ENCODE results near the gene RFC4. TPM values are rescaled to one million over a fixed set of nuclear protein-coding genes. Genes with fewer than 3 reads are reported as not detected.
"Not testable (repeated sequence)": the region's sequence is repeated elsewhere in the genome, so short reads cannot be mapped to it uniquely, and the experiment has no call there.

The RFC4 gene, protein sequence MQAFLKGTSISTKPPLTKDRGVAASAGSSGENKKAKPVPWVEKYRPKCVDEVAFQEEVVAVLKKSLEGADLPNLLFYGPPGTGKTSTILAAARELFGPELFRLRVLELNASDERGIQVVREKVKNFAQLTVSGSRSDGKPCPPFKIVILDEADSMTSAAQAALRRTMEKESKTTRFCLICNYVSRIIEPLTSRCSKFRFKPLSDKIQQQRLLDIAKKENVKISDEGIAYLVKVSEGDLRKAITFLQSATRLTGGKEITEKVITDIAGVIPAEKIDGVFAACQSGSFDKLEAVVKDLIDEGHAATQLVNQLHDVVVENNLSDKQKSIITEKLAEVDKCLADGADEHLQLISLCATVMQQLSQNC
- 100 to 1,000 TPM; 111 to 114 TPM for total RNA-seq

DNA sequence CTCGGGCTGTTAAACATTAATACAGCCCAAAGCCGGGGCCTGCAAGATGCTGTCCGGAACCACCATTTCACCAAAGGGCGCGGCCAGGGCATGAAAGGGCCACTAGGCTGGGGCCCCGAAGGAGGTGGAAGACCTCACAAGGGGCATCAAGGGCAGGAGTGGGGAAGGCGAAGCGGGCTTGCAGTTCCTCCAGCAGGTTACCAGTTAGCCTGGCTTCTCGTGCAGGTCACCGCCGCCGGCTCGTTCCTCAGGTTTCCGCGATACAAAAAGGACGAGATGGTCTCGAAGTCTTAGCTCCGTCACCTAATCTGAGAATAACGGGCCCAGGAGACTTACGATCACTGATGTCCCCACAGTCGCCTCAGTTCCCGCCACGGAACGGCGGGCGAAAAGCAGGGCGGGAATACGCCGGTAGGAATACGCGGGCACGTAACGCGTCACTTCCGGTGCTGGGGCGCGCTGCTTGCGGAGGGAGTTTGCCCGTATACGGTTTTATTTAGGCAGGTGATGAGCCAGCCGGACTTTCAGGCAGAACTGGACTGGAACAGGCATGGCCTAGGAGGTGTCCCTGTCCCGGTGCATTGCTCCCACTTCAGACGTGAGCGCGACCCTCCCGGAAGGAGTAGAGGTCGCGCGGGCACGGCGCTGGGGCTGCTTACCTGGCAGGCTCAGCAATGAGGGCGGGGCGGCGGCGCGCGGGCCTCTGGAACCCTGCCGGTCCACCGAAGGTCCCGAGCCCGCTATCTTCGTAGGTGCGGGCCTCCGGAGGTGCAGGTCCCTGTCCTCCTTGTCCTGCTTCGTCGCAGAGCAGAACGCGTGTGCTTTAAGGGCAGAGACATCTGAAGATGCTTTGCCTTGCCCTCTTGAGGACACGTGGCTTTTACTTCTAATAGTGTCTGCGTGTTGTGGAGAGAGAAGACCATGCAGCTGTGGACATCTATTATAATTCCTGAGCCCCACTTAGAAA lies at the start of gene RFC4:
Gene RFC4, minus strand, starts transcription at position 394 of the 967 bp plus-strand sequence. CDS start 1,769 bp downstream, outside the sequence.
- H3K9me3 Mint-ChIP-seq (ENCODE audit: low read depth): no peaks in the 10 kb centered on the region
- peak within 1 kb of the TSS; percentile 95 for H3K27ac Mint-ChIP-seq
- ATAC-seq (peak; percentile 84), DNase-seq (peak; percentile 89)
- H3K4me1 Mint-ChIP-seq: peaks cover 39% of the 10 kb centered on the region
- peaks cover 26% of the 10 kb centered on the region for H3K36me3 Mint-ChIP-seq
- CTCF ChIA-PET: interaction anchor here (0.6 to 5.1 kb wide), 14 partner anchors 9 to 359 kb away, joined by 3 to 32 read pairs (median 4); partner anchors contain the start of gene EIF4A2
- peak within 1 kb of the TSS; percentile 92 for H3K4me3 Mint-ChIP-seq
- no peaks in the 10 kb centered on the region for H3K27me3 Mint-ChIP-seq

DNA sequence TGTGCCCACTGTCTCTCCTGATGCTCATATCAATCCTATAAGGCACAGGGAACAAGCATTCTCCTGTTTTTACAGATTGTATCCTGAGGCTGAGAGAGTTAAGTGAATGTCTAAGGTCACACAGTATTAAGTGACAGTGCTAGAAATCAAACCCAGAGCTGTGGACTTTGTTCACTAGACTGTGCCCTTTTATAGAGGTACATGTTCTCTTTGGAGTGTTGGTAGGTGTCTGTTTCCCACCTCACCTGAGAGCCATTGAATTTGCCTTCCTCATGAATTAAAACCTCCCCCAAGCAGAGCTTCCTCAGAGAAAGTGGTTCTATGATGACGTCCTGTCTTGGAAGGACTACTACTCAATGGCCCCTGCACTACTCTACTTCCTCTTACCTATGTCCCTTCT lies 48.7 kb upstream of the RFC4 start:
- no peaks in the 10 kb centered on the region for H3K27me3 Mint-ChIP-seq
- CTCF ChIA-PET: interaction anchor here (2.7 kb wide), 1 partner anchor 77 kb away, joined by 15 read pairs; the partner anchor contains the start of gene ST6GAL1
- no peak overlapping the region for H3K27ac Mint-ChIP-seq
- DNase-seq (no peak), ATAC-seq (no peak)
- H3K36me3 Mint-ChIP-seq: peaks cover 12% of the 10 kb centered on the region
- H3K4me3 Mint-ChIP-seq: no peak overlapping the region
- peaks cover 9% of the 10 kb centered on the region for H3K4me1 Mint-ChIP-seq
- peaks cover 3% of the 10 kb centered on the region for H3K9me3 Mint-ChIP-seq (ENCODE audit: low read depth)

DNA sequence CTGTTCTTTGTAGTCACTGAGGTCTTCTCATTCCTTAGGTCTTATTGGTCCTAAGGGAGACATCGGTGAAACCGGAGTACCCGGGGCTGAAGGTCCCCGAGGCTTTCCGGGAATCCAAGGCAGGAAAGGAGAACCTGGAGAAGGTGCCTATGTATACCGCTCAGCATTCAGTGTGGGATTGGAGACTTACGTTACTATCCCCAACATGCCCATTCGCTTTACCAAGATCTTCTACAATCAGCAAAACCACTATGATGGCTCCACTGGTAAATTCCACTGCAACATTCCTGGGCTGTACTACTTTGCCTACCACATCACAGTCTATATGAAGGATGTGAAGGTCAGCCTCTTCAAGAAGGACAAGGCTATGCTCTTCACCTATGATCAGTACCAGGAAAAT lies 47.9 kb upstream of the RFC4 start:
- H3K4me3 Mint-ChIP-seq: no peak overlapping the region
- no peak overlapping the region for H3K27ac Mint-ChIP-seq
- CTCF ChIA-PET: interaction anchor here (0.8 to 2.7 kb wide), 3 partner anchors 10 to 311 kb away, joined by 3 to 15 read pairs (median 6); partner anchors contain the start of gene ST6GAL1
- DNase-seq (no peak), ATAC-seq (no peak)
- H3K27me3 Mint-ChIP-seq: no peaks in the 10 kb centered on the region
- peaks cover 11% of the 10 kb centered on the region for H3K4me1 Mint-ChIP-seq
- H3K9me3 Mint-ChIP-seq (ENCODE audit: low read depth): no peaks in the 10 kb centered on the region
- peaks cover 6% of the 10 kb centered on the region for H3K36me3 Mint-ChIP-seq

DNA sequence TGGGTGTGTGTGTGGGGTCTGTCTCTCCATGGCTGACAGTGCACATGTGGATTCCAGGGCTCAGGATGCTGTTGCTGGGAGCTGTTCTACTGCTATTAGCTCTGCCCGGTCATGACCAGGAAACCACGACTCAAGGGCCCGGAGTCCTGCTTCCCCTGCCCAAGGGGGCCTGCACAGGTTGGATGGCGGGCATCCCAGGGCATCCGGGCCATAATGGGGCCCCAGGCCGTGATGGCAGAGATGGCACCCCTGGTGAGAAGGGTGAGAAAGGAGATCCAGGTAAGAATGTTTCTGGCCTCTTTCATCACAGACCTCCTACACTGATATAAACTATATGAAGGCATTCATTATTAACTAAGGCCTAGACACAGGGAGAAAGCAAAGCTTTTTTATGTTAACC lies 46.7 kb upstream of the RFC4 start:
- Mint-ChIP-seq H3K27me3 (no peaks in the 10 kb centered on the region), H3K4me1 (peaks cover 11% of the 10 kb centered on the region), H3K27ac (no peak overlapping the region), H3K9me3 (ENCODE audit: low read depth) (no peaks in the 10 kb centered on the region), H3K4me3 (no peak overlapping the region), H3K36me3 (peaks cover 4% of the 10 kb centered on the region)
- CTCF ChIA-PET: interaction anchor here (0.9 to 2.7 kb wide), 5 partner anchors 79 to 312 kb away, joined by 3 to 15 read pairs (median 5); partner anchors contain the start of gene ST6GAL1
- no peak for DNase-seq
- ATAC-seq: no peak

DNA sequence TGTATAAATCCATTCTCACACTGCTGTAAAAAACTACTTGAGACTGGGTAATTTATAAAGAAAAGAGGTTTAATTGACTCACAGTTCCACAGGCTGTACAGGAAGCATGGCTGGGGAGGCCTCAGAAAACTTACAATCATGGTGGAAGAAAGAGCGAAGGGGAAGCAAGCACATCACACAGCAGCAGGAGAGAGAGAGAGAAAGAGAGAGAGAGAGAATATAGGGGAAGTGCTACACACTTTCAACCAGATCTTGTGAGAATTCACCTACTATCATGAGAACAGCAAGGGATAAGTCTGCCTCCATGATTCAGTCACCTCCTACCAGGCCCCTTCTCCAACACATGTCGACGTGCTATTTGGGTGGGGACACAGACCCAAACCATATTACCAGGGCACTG lies 45.6 kb upstream of the RFC4 start:
- H3K36me3 Mint-ChIP-seq; H3K4me3 Mint-ChIP-seq; DNase-seq; H3K27ac Mint-ChIP-seq; ATAC-seq; H3K27me3 Mint-ChIP-seq; H3K9me3 Mint-ChIP-seq (ENCODE audit: low read depth): not testable (repeated sequence)
- peaks cover 11% of the 10 kb centered on the region for H3K4me1 Mint-ChIP-seq
- CTCF ChIA-PET: interaction anchor here (0.6 to 2.0 kb wide), 2 partner anchors 287 to 313 kb away, joined by 3 to 6 read pairs; partner anchors contain the start of gene RPL39L

DNA sequence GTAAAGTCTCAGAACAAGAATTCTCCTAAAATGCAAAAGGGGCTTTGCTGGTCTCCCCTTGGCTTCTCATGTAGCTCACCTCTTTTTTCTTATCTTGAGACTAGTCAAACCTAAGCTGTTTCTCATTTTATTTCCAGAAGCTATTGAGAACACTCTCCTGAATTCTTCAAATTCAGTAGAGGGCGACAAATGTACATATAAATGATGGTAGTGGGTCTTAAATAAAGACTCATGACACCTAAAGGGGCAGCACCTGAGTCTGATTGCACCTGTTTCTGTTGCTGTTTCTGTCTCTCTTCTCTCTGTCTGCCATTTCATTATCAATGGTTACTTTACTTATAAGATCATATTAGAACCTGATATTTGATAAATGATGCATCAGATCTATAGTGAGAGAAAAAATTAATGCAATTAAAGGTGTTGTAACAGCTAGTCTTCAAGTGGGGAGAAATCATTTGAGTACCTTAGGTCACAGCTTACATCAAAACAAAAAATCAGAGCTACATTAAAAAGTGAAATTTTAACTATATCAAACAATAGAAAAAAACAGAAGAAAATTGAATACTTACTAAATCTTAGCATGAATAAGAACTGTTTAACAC lies 43.2 kb upstream of the RFC4 start:
- DNase-seq: no peak
- H3K4me3 Mint-ChIP-seq: no peak overlapping the region
- H3K27ac Mint-ChIP-seq: no peak overlapping the region

DNA sequence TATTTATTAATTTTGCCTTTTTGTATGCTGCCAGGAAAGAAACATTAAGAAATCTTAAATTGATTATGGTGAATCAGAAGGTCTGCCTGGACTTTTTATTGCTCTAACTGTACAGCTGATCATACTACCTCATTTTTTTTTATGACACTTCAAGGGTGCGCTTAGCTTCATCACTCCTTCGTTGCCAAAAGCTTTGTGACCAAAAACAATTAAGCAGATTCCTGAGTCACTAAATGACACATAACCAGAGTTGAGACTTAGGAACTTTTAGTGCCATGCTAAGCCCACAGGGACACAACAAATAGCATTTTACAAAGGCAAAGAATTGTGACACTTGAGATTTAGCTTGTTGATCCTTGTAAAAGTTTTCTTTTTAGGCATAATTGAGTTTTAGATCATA lies 41.2 kb upstream of the RFC4 start:
- ATAC-seq: no peak
- DNase-seq: no peak
- Mint-ChIP-seq H3K36me3 (peaks cover 3% of the 10 kb centered on the region), H3K4me3 (no peak overlapping the region), H3K27ac (no peak overlapping the region), H3K9me3 (ENCODE audit: low read depth) (no peaks in the 10 kb centered on the region), H3K27me3 (peaks cover 14% of the 10 kb centered on the region), H3K4me1 (peaks cover 11% of the 10 kb centered on the region)
- CTCF ChIA-PET: interaction anchor here (1.1 to 1.9 kb wide), 3 partner anchors 85 to 320 kb away, joined by 3 to 9 read pairs (median 3); no protein-coding TSS in a partner anchor

More for the DNA sequence above, 43.2 kb upstream of the RFC4 start:
- H3K36me3 Mint-ChIP-seq: peaks cover 4% of the 10 kb centered on the region
- CTCF ChIA-PET: interaction anchor here (0.6 to 2.9 kb wide), 62 partner anchors 11 to 369 kb away, joined by 3 to 35 read pairs (median 4); partner anchors contain the start of genes RPL39L and ST6GAL1
- peaks cover 11% of the 10 kb centered on the region for H3K4me1 Mint-ChIP-seq
- peak; percentile 90 for ATAC-seq
- H3K27me3 Mint-ChIP-seq: peaks cover 14% of the 10 kb centered on the region
- no peaks in the 10 kb centered on the region for H3K9me3 Mint-ChIP-seq (ENCODE audit: low read depth)

DNA sequence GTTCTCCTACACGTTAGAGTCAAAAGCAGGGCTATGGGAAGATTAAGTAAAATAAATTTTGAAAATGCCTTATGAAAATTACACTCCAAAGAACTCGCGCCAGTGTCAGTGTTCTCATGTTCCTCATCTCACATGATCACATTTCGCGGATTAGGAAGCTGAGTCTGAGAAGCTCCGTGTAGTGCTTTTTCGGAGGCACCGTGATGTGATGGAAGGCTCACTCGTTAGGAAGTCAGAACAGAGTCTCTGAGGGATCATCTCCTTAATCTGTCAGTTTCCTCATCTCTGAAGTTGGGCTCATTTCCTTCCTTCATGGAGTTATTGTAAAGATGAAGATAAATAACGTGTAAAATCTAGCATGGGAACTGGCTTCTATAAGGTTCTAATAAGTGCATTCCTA lies 39.5 kb upstream of the RFC4 start:
- H3K27ac Mint-ChIP-seq: no peak overlapping the region
- no peak for ATAC-seq
- H3K4me1 Mint-ChIP-seq: peaks cover 6% of the 10 kb centered on the region
- H3K36me3 Mint-ChIP-seq: no peaks in the 10 kb centered on the region
- DNase-seq: no peak
- no peaks in the 10 kb centered on the region for H3K9me3 Mint-ChIP-seq (ENCODE audit: low read depth)
- CTCF ChIA-PET: interaction anchor here (0.9 kb wide), 2 partner anchors 294 to 319 kb away, joined by 3 read pairs; partner anchors contain the start of gene RPL39L
- no peak overlapping the region for H3K4me3 Mint-ChIP-seq
- peaks cover 14% of the 10 kb centered on the region for H3K27me3 Mint-ChIP-seq

DNA sequence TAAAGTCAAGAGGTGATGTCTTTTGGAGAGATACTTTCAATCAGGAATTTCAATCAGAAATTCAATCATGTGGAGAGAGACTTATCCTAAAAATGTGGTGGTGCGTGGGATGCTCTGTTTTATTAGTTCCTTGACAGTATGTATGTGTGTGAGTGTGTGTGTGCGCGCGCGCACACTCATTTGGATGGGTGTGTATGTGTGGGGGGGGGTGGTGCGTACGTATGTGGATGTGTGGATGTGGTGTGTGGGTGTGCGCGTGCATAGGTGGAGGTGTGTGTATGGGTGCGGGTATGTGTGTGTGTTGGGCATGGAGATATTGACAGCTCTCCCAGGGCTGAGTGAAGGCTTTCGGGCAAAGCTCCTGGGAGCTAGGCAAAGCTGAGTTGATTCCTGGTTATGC lies 38.6 kb upstream of the RFC4 start:
- ATAC-seq (no peak), DNase-seq (no peak)
- Mint-ChIP-seq H3K4me1 (peaks cover 6% of the 10 kb centered on the region), H3K4me3 (no peak overlapping the region), H3K9me3 (ENCODE audit: low read depth) (no peaks in the 10 kb centered on the region), H3K36me3 (no peaks in the 10 kb centered on the region), H3K27me3 (peaks cover 14% of the 10 kb centered on the region), H3K27ac (no peak overlapping the region)
- CTCF ChIA-PET: interaction anchor here (0.9 kb wide), 1 partner anchor 320 kb away, joined by 3 read pairs; no protein-coding TSS in a partner anchor

DNA sequence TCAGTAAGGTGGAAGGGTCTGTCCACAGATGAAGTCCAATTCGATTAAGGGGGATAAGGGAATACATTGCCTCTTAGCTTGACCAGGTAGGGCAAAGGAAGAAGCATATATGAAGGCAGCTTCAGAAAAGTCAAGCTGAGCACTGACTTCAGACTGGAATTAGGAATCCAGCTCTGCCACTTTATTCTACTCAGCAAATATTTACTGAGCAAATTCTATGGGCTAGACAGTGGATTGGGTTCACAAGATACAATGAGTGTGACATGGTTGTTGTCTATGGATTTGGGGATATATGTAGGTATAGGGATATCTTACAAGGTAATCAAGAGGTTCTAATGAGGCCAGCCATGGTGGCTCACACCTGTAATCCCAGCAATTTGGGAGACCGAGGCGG lies 36.8 kb upstream of the RFC4 start:
- H3K4me1 Mint-ChIP-seq: no peaks in the 10 kb centered on the region
- peaks cover 14% of the 10 kb centered on the region for H3K27me3 Mint-ChIP-seq
- CTCF ChIA-PET: no interaction called here
- H3K4me3 Mint-ChIP-seq: no peak overlapping the region
- no peaks in the 10 kb centered on the region for H3K36me3 Mint-ChIP-seq
- no peaks in the 10 kb centered on the region for H3K9me3 Mint-ChIP-seq (ENCODE audit: low read depth)
- ATAC-seq (no peak), DNase-seq (no peak)
- H3K27ac Mint-ChIP-seq: no peak overlapping the region

DNA sequence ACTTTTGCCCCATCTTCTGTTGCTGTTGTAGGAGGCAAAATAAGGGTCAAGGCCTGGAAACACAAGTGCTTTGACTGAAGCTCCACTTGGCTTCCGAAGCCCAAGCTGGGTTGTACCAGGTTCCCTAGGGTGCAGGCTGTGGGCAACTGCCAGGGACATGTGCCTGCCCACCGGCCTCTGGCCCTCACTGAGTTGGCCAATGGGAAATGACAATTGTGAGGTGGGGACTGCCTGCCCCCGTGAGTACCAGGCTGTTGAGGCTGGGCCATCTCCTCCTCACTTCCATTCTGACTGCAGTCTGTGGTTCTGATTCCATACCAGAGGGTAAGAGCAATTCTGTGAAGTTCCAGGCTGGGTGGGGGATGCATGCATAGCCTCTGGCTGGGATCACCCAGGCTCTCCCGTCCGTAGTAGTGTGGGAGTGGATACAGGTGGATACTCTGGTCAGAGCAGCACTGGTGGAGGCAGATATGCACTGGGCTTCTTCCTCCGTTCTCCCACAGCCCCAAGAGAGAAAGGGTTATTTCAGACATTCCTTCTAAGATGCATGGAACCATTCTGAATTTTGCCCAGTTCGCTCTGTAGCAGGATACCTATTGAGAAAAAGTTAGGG lies 36.2 kb upstream of the RFC4 start, which contains the start of gene ADIPOQ:
Gene ADIPOQ, plus strand, starts transcription at position 285 of the 613 bp plus-strand sequence. CDS start 10,349 bp downstream, outside the sequence.
- no peak for ATAC-seq
- H3K36me3 Mint-ChIP-seq: no peaks in the 10 kb centered on the region
- H3K27ac Mint-ChIP-seq: no peak within 1 kb of the TSS
- H3K4me3 Mint-ChIP-seq: no peak within 1 kb of the TSS
- no peaks in the 10 kb centered on the region for H3K4me1 Mint-ChIP-seq
- DNase-seq: no peak
- peaks cover 15% of the 10 kb centered on the region for H3K27me3 Mint-ChIP-seq
- no peaks in the 10 kb centered on the region for H3K9me3 Mint-ChIP-seq (ENCODE audit: low read depth)
- CTCF ChIA-PET: no interaction called here

DNA sequence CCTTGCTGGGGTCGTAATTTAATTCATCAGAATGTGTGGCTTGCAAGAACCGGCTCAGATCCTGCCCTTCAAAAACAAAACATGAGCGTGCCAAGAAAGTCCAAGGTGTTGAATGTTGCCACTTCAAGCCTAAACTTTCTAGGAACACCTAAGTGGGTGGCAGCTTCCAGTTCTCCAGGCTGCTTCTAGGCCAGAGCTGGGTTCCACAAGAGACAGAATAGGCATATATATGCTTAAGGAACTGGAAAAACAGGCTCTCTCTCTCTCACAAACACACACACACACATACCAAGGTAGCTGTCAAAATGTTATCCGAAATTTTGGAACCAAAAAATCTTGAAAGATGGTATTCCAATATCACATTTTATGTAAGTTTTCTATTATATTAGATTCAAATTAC lies 35.3 kb upstream of the RFC4 start:
- Mint-ChIP-seq H3K27ac (no peak overlapping the region), H3K4me3 (no peak overlapping the region), H3K27me3 (peaks cover 13% of the 10 kb centered on the region), H3K4me1 (no peaks in the 10 kb centered on the region), H3K36me3 (no peaks in the 10 kb centered on the region), H3K9me3 (ENCODE audit: low read depth) (no peaks in the 10 kb centered on the region)
- ATAC-seq (no peak), DNase-seq (no peak)
- CTCF ChIA-PET: no interaction called here
